Measurements from ENCODE around the gene FBXO40. TPM values are rescaled to one million over a fixed set of nuclear protein-coding genes. Genes with fewer than 3 reads are reported as not detected.

The FBXO40 gene
- total and polyA plus RNA-seq, 2 of the 8 experiments (the other 6 are each of a cell fraction or from before 2014, with no cell fraction given) = 0.03 TPM; not detected in 1

GRCh38 chr3:121629601-121630000 lies 36.4 kb downstream of the FBXO40 start:
- peaks cover 0 to 2% (median under 1%) of the 10 kb centered on the region in 4 experiments; a peak in 3 of 7 replicates for H3K4me1 ChIP-seq (replicated peaks in 1 of 4; ENCODE audit: control insufficient read depth in 3 of 4, insufficient read depth in 4 of 4, low read length in 3 of 4)
- FAIRE-seq (no peak), DNase-seq (ENCODE audit: low read depth in 1 of 2, low spot score in 2 of 2) (no peak)
- H3K4ac ChIP-seq (replicated peaks; ENCODE audit: insufficient read length, low read depth, low read length) = no peak overlapping the region
- H3K23me2 ChIP-seq (ENCODE audit: low read depth, low read length) = no peaks in the 10 kb centered on the region
- no peak overlapping the region for H2AFZ ChIP-seq (ENCODE audit: low read length)
- H3K9me3 ChIP-seq (ENCODE audit: insufficient read depth in 2 of 2, low read depth in 1 of 2, low read length in 1 of 2) = no peaks in the 10 kb centered on the region
- H3K4me2 ChIP-seq (ENCODE audit: insufficient read depth in 1 of 2, low read depth in 2 of 2, low read length in 2 of 2) = no peak overlapping the region
- H4K8ac ChIP-seq (ENCODE audit: extremely low read depth, insufficient read depth, low read length) = no peak overlapping the region
- H4K91ac ChIP-seq (replicated peaks; ENCODE audit: insufficient read length, low read length) = no peak overlapping the region
- H2BK5ac ChIP-seq (ENCODE audit: low read depth, low read length) = no peak overlapping the region
- H3K4me3 ChIP-seq (ENCODE audit: extremely low read depth in 1 of 4, insufficient read depth in 2 of 4, low read depth in 3 of 4, low read length in 4 of 4) = no peak overlapping the region
- 93% methylated on average over 6 of the region's 6 CpGs; no CpG with 5 or more reads in 1 of the 2 experiments for WGBS, 2 experiments (ENCODE audit: extremely low coverage in 1 of 2, insufficient coverage in 1 of 2, insufficient read length in 1 of 2, insufficient replicate concordance in 2 of 2, low coverage in 1 of 2, low lambda C conversion rate in 2 of 2, missing lambda C conversion rate in 1 of 2)
- H3K79me1 ChIP-seq (ENCODE audit: low read depth, low read length) = no peaks in the 10 kb centered on the region
- no peak overlapping the region; the same call in 1 of the 2 replicates for H2BK15ac ChIP-seq (ENCODE audit: low read length)
- no peak overlapping the region for H3K23ac ChIP-seq (ENCODE audit: insufficient read length)
- H3K27ac ChIP-seq (ENCODE audit: low read depth, low read length) = no peak overlapping the region
- no peak overlapping the region for H3K14ac ChIP-seq (ENCODE audit: insufficient read length)
- no peak overlapping the region for H4K5ac ChIP-seq (ENCODE audit: insufficient read length, low read depth, low read length)
- no peak overlapping the region for H2BK12ac ChIP-seq (ENCODE audit: low read depth, low read length)
- no peaks in the 10 kb centered on the region for H3K27me3 ChIP-seq (replicated peaks in 1 of 4; ENCODE audit: control insufficient read depth in 3 of 4, extremely low read depth in 1 of 4, insufficient read depth in 3 of 4, low read length in 3 of 4)
- no peak overlapping the region for H2AK5ac ChIP-seq (ENCODE audit: low read depth, low read length)
- no peaks in the 10 kb centered on the region for H3K79me2 ChIP-seq (ENCODE audit: control insufficient read depth in 1 of 2, insufficient read depth in 2 of 2, low read length in 2 of 2)
- no peak overlapping the region for H3K9ac ChIP-seq (replicated peaks in 1 of 4; ENCODE audit: extremely low read depth in 1 of 4, low read depth in 3 of 4, low read length in 3 of 4)
- CTCF ChIA-PET (ENCODE audit: partially characterized antibody) = no interaction called here
- no peaks in the 10 kb centered on the region for H4K20me1 ChIP-seq (replicated peaks in 1 of 2; ENCODE audit: control insufficient read depth in 1 of 2, insufficient read depth in 2 of 2, low read length in 2 of 2)
- no peak overlapping the region for H2BK120ac ChIP-seq (replicated peaks; ENCODE audit: low read depth, low read length)
- no peak for TF ChIP-seq HDAC6 (IDR thresholded peaks at IDR 0.05; ENCODE audit: low read depth, low read length)
- no peak for TF ChIP-seq ASH2L (IDR thresholded peaks at IDR 0.05; ENCODE audit: low read length)
- TF ChIP-seq BCL11A (IDR thresholded peaks at IDR 0.05; ENCODE audit: low read depth in 2 of 2, low read length in 2 of 2) = no peak
- TF ChIP-seq HDAC2 (IDR thresholded peaks at IDR 0.05; ENCODE audit: borderline replicate concordance in 1 of 2, low read depth in 2 of 2, low read length in 2 of 2) = no peak
- no peak for TF ChIP-seq SRF (IDR thresholded peaks at IDR 0.05; ENCODE audit: low read depth, low read length)
- no peak for TF ChIP-seq BRCA1 (IDR thresholded peaks at IDR 0.05; ENCODE audit: low read depth, low read length)
- TF ChIP-seq PHF8 (conservative IDR thresholded peaks at IDR 0.05; ENCODE audit: low read depth, low read length) = no peak
- no peak for TF ChIP-seq SP1 (IDR thresholded peaks at IDR 0.05; ENCODE audit: low read depth, low read length)
- no peak for TF ChIP-seq CTBP2 (IDR thresholded peaks at IDR 0.05; ENCODE audit: borderline replicate concordance, insufficient read depth, insufficient read length, low read length)
- no peak for TF ChIP-seq JUN (IDR thresholded peaks at IDR 0.05; ENCODE audit: low read depth, low read length)
- no peak for TF ChIP-seq RBBP5 (IDR thresholded peaks at IDR 0.05; ENCODE audit: borderline replicate concordance, low read depth, low read length)
- no peaks in the 10 kb centered on the region for H3K36me3 ChIP-seq (ENCODE audit: control insufficient read depth in 2 of 4, insufficient read depth in 4 of 4, low read length in 3 of 4)
- no peak overlapping the region for H3K18ac ChIP-seq (ENCODE audit: extremely low read depth, low read length)
- POLR2A ChIA-PET (ENCODE audit: partially characterized antibody) = interaction anchor here (1.5 kb wide), 1 partner anchor 9 kb away, joined by 5 read pairs; no protein-coding TSS in a partner anchor
- no peak overlapping the region for H2BK20ac ChIP-seq (ENCODE audit: low read length)
- no peak overlapping the region for H3K56ac ChIP-seq (replicated peaks; ENCODE audit: insufficient read length, low read depth, low read length)
